ENCODE data around the gene TAC3.
"Not testable (repeated sequence)": the region's sequence is repeated elsewhere in the genome, so short reads cannot be mapped to it uniquely, and the experiment has no call there.

Gene TAC3

DNA sequence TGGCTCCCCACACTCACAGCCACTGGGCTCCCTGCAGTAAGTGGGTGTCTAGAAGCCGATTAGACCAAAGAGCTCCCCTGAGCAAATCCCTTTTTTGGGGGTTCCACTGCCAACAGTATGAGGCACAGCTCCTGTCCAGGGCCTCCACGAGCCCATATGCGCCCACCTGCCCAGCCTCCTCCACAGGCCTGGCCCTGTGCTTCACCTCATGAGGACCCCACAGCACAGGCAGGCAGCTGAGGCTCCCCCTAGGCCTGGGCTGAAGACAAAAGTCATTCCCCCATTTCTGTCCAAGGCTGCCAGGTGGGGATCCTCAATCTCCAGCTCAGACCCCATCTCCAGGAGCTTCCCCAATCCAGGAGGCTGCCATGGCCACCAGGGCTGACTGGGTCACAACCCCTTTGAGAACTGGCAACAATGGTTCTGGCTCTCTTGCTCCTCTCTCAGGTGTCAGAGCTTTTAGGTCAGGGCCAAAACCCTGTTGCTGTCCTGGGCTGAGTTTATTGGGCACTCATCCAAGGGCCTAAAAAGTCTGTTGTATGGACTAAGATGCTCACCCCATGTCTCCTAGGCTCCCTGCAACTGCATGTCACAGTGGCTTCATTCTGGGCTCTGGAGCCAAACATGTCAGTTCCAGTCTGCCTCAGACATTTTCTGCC is 33.6 kb downstream of the TAC3 start:
- DNase-seq (ENCODE audit: low read depth) = not testable (repeated sequence)

GRCh38 chr12:56980941-56981530 is 35.3 kb downstream of the TAC3 start:
- no peak for DNase-seq (ENCODE audit: low read depth)

DNA sequence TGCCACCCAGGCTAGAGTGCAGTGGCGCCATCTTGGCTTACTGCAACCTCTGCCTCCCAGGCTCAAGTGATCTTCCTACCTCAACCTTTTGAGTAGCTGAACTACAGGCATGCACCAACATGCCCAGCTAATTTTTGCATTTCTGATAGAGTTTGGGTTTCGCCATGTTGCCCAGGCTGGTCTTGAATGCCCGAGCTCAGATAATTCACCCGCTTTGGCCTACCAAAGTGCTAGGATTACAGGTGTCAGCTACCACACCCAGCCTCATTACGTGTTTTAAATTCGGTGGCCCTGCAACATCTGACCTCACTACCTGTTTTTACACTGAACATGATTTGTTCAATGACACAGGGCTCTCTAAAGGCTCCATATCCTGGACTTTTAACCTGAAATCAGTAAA is 36.1 kb downstream of the TAC3 start:
- no peak for DNase-seq (ENCODE audit: low read depth)

DNA sequence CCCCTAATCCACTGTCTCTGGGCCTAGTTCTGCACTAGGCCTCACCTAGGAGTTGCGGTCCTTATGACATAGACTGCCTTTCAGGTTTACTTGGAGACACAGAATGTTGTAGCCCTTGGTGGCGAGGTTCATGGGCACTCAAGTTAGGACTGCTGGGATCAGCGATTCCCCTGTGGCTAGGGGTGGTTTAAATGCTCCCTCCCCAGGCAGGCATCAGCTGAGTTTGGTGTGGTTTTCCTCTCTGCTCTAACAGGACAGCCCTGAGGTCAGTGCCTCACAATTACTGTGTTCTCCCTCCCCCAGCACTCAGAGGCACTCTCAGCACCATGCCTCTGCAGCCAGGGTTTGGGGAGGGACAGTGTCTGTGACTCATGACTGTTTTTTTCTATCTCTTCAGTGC is 36.7 kb downstream of the TAC3 start:
- DNase-seq (ENCODE audit: low read depth) = no peak

DNA sequence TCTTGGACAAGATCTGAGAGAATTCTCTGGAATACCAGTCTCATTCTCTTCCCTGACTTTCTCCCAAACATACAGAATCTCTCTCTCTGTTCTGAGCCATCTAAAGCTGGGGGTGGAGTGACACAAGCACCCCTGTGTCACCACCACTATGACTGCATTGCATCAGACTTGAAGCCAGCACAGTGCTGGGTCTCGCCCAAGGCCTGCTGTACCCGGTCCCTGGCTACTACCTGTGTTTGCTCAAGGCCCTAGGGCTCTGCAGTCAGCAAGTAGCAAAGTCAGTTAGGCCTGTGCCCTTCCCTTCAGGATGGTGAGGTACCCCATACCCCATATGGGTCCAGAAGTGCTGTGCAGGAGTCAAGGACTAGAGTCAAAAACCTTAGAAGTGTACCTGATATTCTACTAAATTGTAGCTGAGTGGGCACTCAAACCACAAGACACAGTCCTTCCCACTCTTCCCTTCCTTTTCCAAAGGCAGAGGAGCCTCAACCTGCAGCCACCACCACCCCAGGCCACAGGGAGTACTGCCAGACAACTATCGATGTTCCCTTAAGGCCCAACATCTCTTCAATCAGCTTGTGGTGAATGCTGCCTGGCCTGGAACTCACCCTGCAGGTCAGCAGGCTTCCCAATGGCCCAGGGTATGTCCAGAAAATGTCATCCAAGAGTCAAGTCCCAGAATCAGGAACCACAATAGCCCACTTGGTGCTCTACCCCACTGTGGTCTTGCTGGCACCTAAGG is 37.8 kb downstream of the TAC3 start:
- no peak for DNase-seq (ENCODE audit: low read depth)

DNA sequence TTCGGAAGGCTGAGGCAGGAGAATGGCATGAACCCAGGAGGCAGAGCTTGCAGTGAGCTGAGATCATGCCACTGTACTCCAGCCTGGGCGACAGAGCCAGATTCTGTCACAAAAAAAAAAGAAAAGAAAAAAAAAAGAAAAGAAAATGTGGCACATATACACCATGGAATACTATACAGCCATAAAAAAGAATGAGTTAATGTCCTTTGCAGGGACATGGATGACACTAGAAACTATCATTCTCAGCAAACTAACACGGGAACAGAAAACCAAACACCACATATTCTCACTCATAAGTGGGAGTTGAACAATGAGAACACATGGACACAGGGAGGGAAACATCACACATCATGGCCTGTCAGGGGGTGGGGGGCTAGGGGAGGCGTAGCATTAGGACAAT is 39.0 kb downstream of the TAC3 start:
- DNase-seq (ENCODE audit: low read depth) = not testable (repeated sequence)

GRCh38 chr12:56974224-56974623 is 42.1 kb downstream of the TAC3 start:
- not testable (repeated sequence) for DNase-seq (ENCODE audit: low read depth)

DNA sequence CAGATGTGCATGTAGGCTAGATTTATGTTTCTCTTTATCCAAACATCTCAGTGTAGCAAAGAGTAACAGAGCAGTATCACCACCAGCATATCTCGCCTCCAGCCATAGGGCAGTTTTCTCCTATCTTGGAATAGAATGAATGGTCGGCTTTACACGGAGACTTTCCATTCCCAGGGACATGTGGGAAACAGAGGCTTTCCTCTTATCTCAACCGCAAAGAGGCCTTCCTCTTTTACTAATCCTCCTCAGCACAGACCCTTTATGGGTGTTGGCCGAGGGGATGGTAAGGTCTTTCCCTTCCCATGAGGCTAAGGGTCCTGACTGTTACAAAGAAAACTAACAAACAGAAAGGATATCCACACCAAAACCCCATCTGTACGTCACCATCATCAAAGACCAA is 47.4 kb downstream of the TAC3 start:
- DNase-seq (ENCODE audit: low read depth) = not testable (repeated sequence)

GRCh38 chr12:56965997-56966642 is 50.2 kb downstream of the TAC3 start:
- DNase-seq (ENCODE audit: low read depth) = not testable (repeated sequence)

DNA sequence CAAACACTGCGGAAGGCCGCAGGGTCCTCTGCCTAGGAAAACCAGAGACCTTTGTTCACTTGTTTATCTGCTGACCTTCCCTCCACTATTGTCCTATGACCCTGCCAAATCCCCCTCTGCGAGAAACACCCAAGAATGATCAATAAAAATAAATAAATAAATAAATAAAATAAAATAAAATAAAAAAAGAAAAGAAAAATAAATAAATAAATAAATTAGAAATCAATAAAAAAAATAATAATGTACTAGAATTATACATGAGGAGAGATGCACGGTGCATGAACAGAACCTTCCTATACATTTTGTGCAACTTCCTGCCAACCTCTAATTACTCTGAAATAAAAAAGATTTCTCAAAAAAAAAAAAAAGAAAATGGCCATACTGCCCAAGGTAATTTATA is 51.2 kb downstream of the TAC3 start:
- DNase-seq (ENCODE audit: low read depth) = not testable (repeated sequence)

- DNase-seq (ENCODE audit: low read depth) = not testable (repeated sequence)
These were observed 52.8 kb downstream of the TAC3 start for GRCh38 chr12:56963557-56963956.

DNA sequence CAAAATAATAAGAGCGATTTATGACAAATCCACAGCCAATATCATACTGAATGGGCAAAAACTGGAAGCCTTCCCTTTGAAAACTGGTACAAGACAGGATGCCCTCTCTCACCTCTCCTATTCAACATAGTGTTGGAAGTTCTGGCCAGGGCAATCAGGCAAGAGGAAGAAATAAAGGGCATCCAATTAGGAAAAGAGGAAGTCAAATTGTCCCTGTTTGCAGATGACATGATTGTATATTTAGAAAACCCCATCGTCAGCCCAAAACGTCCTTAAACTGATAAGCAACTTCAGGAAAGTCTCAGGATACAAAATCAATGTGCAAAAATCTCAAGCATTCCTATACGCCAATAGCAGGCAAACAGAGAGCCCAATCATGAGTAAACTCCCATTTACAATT is 54.1 kb downstream of the TAC3 start:
- DNase-seq (ENCODE audit: low read depth) = not testable (repeated sequence)

Measured in activated T-cell treated with anti-CD3 and anti-CD28 coated beads for 1 hour (primary cell).